Limb (tissue), 2 donors: Measurements from ENCODE around the gene CARMIL1.
A peak's percentile ranks its signal among the peaks of the same experiment; 100 is the strongest.
"Not testable (repeated sequence)": the region's sequence is repeated elsewhere in the genome, so short reads cannot be mapped to it uniquely, and the experiment has no call there.

Source experiments
- DNase-seq, 2 donors: peaks; one replicate each; pipeline ENCODE4 v3.0.0-alpha.2; 2016; ENCODE audit errors: extremely low spot score in 2 of 2

The CARMIL1 gene

GRCh38 chr6:25555188-25555587 lies 276.0 kb downstream of the CARMIL1 start:
- no peak for DNase-seq

- peak; percentile 83 to 84 for DNase-seq
Observed at GRCh38 chr6:25556516-25556915, 277.3 kb downstream of the CARMIL1 start.

- no peak for DNase-seq
Observed at GRCh38 chr6:25558155-25558817, 279.1 kb downstream of the CARMIL1 start.

- DNase-seq, result no peak
Observed at GRCh38 chr6:25560865-25561264, 281.7 kb downstream of the CARMIL1 start.

- no peak for DNase-seq
Observed at GRCh38 chr6:25564943-25565342, 285.8 kb downstream of the CARMIL1 start.

- no peak for DNase-seq
Observed at GRCh38 chr6:25570578-25570977, 291.4 kb downstream of the CARMIL1 start.

- no peak for DNase-seq
Observed at GRCh38 chr6:25576919-25577318, 297.7 kb downstream of the CARMIL1 start.

GRCh38 chr6:25578538-25578937 lies 299.4 kb downstream of the CARMIL1 start:
- DNase-seq, result no peak

GRCh38 chr6:25579391-25579883 lies 300.3 kb downstream of the CARMIL1 start:
- DNase-seq, result no peak

- no peak for DNase-seq
Observed at GRCh38 chr6:25579902-25580495, 300.8 kb downstream of the CARMIL1 start.

GRCh38 chr6:25582101-25582500 lies 302.9 kb downstream of the CARMIL1 start:
- DNase-seq, result no peak

GRCh38 chr6:25583099-25583498 lies 303.9 kb downstream of the CARMIL1 start:
- no peak for DNase-seq

- DNase-seq, result no peak
Observed at GRCh38 chr6:25583906-25584305, 304.7 kb downstream of the CARMIL1 start.

- no peak for DNase-seq
Observed at GRCh38 chr6:25585225-25585624, 306.1 kb downstream of the CARMIL1 start.

GRCh38 chr6:25586119-25586518 lies 306.9 kb downstream of the CARMIL1 start:
- not testable (repeated sequence) for DNase-seq

- no peak for DNase-seq
Observed at GRCh38 chr6:25586927-25587326, 307.8 kb downstream of the CARMIL1 start.

- DNase-seq, result no peak
Observed at GRCh38 chr6:25590986-25591385, 311.8 kb downstream of the CARMIL1 start.

- DNase-seq, result no peak
Observed at GRCh38 chr6:25596928-25597818, 318.0 kb downstream of the CARMIL1 start.

- DNase-seq, result no peak
Observed at GRCh38 chr6:25599516-25600085, 320.4 kb downstream of the CARMIL1 start.

- peak in 1 of 2 donors; percentile 71 for DNase-seq
Observed at GRCh38 chr6:25601800-25602673, 322.9 kb downstream of the CARMIL1 start.

GRCh38 chr6:25602674-25602982 lies 323.5 kb downstream of the CARMIL1 start:
- no peak for DNase-seq
